GM18873 (cell line): ENCODE measurements around the gene MAGI2.

ENCODE experiments used
- ATAC-seq: cut with Tn5 transposase; IDR thresholded peaks from one replicate; pipeline ENCODE4 v1.9.1; 2021; ENCODE audit warnings: mild to moderate bottlenecking, moderate library complexity, moderate number of reproducible peaks; ENCODE audit not compliant: unreplicated experiment, low FRiP score

The MAGI2 gene

GRCh38 chr7:79282070-79282694, 171.3 kb downstream of the MAGI2 start:
- ATAC-seq = no peak

DNA sequence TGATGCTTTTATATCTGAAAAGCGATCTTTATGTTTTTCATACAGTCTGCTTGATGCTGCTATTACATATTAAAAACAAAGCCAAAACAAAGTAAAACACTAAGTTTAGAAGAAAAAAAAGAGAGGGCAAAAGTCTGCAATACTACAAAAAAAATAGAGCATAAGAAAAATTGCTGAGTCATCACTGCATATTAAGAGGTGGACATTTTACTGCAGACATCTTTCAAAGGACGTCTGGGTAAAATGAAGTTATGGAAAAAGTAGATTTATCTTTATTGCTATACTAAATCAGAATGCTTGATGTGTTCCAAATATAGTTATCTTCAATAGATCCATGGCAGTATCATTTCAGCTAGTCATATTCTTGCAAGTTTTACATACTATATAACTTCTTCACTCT, 172.0 kb downstream of the MAGI2 start:
- ATAC-seq = no peak

GRCh38 chr7:79272938-79273337, 180.5 kb downstream of the MAGI2 start:
- no peak for ATAC-seq

DNA sequence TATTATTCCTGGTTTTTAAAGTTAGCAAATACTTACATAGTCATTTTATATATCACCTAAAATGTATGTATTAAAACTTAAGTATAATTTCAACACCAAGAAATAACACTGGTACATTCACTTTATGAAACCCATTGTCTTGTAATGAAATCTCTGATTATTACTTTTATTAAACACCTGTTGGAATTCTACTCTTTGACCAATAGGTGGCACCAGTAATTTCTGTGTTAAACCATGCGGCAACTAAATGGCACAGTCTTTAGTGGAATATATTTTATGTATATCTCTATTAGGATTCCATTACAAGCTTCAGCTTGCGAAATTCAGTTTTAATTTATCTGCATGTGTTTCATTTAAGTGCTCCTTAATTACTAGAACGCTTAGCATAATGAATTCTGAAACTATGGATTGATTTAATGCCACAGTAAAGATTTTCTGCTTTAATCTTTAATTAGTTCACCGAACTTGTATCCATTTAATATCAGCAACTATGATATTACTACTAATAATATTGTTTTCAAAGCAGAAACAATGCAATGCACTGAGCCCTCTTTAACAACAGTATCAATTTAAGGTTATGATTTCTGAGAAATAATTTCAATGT, 181.3 kb downstream of the MAGI2 start:
- no peak for ATAC-seq

GRCh38 chr7:79268730-79269129, 184.7 kb downstream of the MAGI2 start:
- ATAC-seq = no peak

GRCh38 chr7:79258826-79259225, 194.6 kb downstream of the MAGI2 start:
- no peak for ATAC-seq

DNA sequence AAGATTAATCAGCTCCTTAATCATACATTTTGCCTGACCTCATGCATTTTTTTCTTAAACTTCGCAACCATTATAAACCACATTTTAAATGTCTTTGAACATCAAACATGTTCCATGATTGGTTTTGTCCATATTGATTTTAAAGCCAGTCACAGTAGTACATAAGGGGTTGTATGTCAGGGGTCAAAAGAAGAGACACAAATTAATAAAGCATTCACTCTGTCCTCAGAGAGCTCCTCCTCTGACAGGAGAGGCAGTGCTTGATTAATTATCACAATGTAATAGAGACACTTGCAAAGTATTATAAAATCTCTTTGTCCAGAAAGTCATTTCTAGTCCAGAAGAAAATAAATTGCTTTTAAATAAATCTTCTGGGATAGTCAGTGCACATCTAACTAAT, 195.5 kb downstream of the MAGI2 start:
- no peak for ATAC-seq

DNA sequence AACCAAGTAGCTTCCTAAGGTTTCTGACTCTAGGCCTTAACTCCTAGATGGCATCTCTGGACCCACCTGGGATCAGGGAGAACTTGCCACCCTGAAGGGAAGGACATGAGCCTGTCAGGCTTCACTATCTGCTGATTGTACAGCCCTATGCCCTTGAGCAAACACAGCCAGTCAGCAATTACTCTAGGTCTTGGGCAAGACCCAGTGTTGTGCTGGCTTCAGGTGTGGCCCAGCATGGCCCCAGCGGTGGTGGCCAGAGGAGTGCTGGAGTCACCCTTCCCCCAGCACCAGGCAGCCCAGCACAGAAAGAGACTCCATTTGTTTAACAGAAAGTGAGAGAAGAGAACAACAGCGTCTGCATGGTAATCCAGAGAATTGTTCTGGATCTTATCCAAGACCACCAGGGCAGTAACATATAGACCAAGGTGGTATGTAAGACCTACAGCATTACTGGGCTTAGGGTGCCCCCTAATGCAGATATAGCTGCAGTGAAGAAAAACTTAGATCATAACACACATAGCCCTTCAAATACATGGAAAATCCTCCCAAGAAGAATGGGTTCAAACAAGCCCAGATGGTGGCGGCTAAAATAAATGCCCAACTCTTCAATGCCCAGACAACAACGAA, 207.7 kb downstream of the MAGI2 start:
- no peak for ATAC-seq

GRCh38 chr7:79244482-79244881, 209.0 kb downstream of the MAGI2 start:
- ATAC-seq = no peak

DNA sequence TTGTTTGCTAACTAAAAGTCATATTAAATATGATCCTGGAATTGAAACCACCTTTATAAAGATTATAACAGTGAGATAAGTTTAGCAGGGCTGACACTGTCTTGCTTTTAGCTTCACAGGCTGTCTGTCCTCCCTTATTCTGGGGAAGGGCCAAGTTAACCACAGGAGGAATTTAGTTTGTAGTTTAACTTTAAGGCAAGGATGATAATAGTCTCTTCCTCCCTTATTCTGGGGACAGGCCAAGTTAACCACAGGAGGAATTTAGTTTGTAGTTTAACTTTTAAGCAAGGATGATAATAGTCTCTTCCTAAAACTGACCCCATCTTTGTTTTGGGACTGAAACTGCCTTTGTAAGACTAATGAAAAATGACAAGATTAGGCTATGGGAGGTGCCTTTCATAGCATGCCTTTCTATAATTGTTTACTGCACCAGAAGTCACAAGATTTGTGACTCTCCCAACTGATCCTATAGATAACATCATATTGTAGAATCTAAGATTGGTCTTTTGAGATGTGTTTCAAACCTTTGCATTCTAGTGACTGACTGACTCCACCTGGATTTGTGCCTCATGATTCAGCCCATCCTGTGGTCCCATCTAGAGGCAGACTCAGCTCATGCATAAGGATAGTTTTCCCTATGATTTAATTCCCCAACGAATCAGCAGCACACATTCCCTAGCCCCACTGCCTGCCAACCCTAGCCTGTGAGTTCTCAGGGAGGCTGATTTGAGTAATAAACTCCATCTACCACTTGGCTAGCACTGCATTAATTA, 212.0 kb downstream of the MAGI2 start:
- ATAC-seq = no peak

DNA sequence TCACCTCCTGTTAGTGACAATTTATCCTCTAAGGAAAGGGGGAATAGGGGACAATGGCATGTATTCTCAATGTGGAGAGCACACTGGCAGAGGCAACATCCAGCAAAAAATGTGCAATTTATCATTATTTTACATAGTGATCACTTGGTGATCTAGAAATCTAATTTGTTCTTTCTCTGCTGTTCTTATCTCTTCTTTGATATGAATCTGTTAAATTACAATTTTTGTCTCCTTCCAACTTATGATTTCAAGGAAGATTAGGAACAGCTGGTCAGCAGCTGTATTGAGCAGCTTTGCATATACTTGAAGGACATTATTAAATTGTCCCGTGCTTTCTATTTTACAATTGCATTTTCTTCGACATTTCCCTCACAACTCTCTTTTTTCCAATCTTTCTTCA, 213.1 kb downstream of the MAGI2 start:
- no peak for ATAC-seq

GRCh38 chr7:79236352-79237028, 217.0 kb downstream of the MAGI2 start:
- no peak for ATAC-seq

GRCh38 chr7:79227044-79227443, 226.4 kb downstream of the MAGI2 start:
- ATAC-seq = no peak

DNA sequence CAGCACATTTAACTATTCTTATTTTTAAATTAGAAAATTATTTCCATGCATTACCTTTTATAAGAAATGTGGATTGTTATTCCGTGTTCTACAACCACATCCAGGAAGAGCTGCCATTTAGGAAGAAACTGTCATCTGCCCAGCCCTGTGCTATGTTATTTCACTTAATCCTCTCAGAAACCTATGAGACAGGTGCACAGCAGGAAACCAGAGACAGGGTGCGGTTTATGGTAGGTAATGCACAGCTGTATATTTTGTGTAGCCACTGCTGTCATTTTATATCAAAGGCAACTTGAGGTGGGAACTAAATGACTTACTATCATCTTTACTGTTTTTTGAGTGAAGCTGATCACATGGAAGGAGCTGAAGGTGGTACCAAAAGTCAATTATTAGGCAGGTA, 232.3 kb downstream of the MAGI2 start:
- ATAC-seq = no peak

GRCh38 chr7:79217976-79218626, 235.4 kb downstream of the MAGI2 start:
- no peak for ATAC-seq

GRCh38 chr7:79217468-79217867, 236.0 kb downstream of the MAGI2 start:
- no peak for ATAC-seq

- ATAC-seq = no peak
Observed at GRCh38 chr7:79216236-79216635, 237.2 kb downstream of the MAGI2 start.

GRCh38 chr7:79212334-79212733, 241.1 kb downstream of the MAGI2 start:
- ATAC-seq = no peak

GRCh38 chr7:79211724-79212123, 241.7 kb downstream of the MAGI2 start:
- no peak for ATAC-seq

GRCh38 chr7:79199961-79200360, 253.5 kb downstream of the MAGI2 start:
- ATAC-seq = no peak
